Stimulated activated CD4-positive, alpha-beta T cell treated with anti-CD3 and anti-CD28 coated beads, Interleukin-1b, Interleukin-23, amount 100 ng/mL, for 24 hours (primary cell): ENCODE measurements around the gene C1orf21.
"Not testable (repeated sequence)": the region's sequence is repeated elsewhere in the genome, so short reads cannot be mapped to it uniquely, and the experiment has no call there.

Source experiments
- DNase-seq, 4 experiments: peaks; one replicate each; pipeline ENCODE4 v3.0.0-alpha.2; 2020; ENCODE audit warnings: low read depth in 4 of 4, low spot score in 1 of 4

Gene C1orf21, protein sequence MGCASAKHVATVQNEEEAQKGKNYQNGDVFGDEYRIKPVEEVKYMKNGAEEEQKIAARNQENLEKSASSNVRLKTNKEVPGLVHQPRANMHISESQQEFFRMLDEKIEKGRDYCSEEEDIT

DNA sequence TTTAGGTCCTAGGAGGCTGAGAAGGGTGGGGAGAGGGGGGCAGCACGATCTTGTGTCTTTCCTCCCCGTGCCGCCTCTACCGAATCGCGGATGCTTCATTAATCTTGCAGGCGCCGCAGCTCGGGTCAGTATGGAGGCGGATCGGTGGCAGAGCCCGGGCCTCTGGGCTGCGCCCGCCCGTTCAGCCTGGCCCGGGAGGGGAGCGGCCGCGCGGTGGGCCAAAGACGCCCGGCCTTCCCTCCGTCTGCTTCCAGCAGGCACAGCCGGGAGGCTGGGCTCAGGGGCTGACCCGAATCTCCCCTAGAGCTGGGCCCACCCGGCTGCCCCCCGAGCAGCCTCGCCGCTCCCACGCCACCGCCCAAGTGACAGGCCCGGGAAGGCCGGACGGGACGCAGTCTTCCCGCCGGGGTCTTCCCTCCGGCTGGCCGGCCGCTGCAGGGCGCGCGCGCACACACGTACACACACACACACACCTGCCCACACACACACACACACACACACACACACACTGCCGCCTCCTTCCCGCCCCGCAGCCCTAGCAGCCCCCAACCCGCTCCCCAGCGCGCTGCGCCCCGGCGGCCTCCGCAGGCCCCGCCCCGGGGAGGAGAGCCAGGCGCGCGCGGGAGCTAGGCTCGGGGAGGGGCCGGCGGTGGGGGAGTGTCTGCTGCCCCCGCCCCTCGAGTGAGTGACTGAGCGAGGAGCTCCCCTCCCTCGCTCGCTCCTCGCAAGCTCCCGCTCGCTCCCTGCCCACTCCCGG, at the start of gene C1orf21:
TSS of gene C1orf21 (plus strand) at position 718 of the 757 bp plus-strand sequence. CDS start 90,481 bp downstream, outside the sequence.
- DNase-seq: peak; percentile 18 to 77 (median 45)

DNA sequence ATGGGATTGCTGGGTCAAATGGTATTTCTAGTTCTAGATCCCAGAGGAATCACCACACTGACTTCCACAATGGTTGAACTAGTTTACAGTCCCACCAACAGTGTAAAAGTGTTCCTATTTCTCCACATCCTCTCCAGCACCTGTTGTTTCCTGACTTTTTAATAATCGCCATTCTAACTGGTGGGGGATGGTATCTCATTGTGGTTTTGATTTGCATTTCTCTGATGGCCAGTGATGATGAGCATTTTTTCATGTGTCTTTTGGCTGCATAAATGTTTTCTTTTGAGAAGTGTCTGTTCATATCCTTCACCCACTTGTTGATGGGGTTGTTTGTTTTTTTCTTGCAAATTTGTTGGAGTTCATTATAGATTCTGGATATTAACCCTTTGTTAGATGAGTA, 49.0 kb upstream of the C1orf21 start:
- not testable (repeated sequence) for DNase-seq

- DNase-seq: no peak
These were observed 45.8 kb upstream of the C1orf21 start for GRCh38 chr1:184340984-184341383.

DNA sequence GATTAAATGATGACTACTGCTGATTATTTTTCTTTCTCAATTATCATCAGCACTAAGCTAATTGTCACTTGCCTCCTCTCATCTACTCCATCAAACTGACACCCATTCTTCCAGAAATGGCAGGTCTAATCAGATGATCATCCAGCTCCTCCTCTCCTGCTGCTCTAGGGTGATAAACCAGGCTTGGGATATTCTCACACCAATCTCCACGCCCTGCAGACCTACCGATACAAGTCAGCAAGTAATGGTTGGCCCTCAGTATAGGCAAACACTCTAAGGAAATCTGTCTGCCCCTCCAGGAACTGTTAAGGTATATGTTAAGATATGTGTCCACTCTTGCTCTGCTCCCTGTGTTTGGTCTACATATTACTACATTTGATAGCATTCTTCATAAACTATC, 36.3 kb upstream of the C1orf21 start:
- no peak for DNase-seq

- no peak for DNase-seq
These were observed 35.3 kb upstream of the C1orf21 start for GRCh38 chr1:184351416-184351975.

GRCh38 chr1:184352776-184353175, 34.1 kb upstream of the C1orf21 start:
- DNase-seq: no peak

- no peak for DNase-seq
These were observed 32.1 kb upstream of the C1orf21 start for GRCh38 chr1:184354719-184355118.

- DNase-seq: no peak
These were observed 29.9 kb upstream of the C1orf21 start for GRCh38 chr1:184356891-184357290.

DNA sequence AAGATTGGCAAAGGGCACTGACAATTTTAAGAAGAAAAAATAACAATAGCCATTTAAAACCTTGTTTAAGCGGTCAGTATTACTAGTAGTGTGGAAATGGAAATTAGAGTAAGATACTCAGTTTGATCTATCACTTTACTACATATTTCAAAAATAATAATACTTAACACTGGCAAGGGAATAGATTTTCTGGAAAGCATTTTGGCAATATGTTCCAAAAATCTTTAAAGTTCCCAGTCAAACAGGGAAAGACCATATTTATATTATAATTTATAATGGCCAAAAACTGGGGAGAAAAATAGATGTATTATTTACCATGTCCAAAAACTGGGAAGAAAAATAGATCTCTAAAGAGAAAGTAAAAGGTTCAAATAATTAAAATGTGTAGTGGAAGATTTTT, 28.6 kb upstream of the C1orf21 start:
- DNase-seq: no peak

- DNase-seq: no peak
These were observed 26.9 kb upstream of the C1orf21 start for GRCh38 chr1:184359909-184360308.

GRCh38 chr1:184362876-184363275, 24.0 kb upstream of the C1orf21 start:
- DNase-seq: no peak

- no peak for DNase-seq
These were observed 21.1 kb upstream of the C1orf21 start for GRCh38 chr1:184365699-184366098.

GRCh38 chr1:184366997-184367396, 19.8 kb upstream of the C1orf21 start:
- DNase-seq: no peak

- DNase-seq: no peak
These were observed 19.3 kb upstream of the C1orf21 start for GRCh38 chr1:184367427-184368038.

- no peak for DNase-seq
These were observed 18.5 kb upstream of the C1orf21 start for GRCh38 chr1:184368354-184368753.

DNA sequence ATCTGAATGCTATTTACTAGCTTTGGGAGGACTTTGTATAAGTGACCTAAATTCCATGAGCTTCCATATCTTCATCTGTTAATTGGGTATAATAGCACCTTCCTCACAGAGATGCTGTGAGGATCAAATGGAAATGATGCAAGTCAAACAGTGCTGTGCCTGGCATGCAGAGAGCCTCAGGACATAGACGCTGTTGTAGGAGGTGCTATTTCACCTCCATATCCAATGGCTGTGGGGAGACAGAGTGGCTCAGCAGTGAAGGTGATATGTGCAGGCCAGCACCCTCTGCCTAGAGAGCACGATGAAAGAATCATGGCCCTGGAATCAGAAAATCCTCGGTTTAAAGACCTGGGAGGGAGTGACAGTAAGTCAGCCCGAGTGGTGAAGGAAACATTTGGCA, 16.0 kb upstream of the C1orf21 start:
- DNase-seq: no peak

DNA sequence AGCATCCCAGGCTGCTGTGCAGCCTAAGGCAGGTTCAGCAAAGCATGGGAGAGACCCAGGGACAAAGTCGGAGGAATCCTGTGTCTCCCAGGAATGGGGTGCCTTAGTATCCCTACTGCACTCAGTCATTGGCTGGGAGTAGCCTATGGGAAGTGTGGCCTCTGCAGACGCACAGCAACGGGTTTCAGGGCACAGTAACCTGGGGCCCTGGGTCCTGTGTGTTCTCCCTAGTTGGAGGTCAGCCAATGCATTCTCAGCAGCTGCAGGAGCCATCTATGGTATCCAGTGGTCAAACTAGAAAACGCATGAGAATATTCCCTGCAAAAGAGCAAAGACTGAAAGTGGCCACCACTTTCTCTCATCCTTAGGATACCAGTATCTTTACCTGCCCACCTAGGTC, 13.7 kb upstream of the C1orf21 start:
- DNase-seq: no peak

DNA sequence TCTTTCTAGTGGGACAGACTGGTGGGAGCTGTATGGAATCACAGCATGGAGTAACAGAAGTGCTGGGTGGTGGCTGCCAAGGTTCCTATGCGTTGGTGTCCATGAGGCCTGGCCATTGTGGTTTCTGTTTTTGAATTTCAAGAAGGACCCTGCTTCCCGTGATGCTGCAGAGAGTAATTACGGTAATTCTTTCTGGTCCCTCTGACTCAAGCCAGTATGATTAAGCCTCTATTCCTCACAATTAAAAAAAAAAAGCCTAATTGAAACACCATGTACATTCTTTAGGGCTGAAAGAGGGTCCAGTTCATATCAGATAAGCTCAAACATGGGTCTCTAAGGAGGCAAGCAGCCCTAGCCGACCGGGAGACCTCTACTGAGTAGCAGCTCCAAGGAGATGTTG, 10.5 kb upstream of the C1orf21 start:
- no peak for DNase-seq

- DNase-seq: no peak
These were observed 7.6 kb upstream of the C1orf21 start for GRCh38 chr1:184379111-184379752.

- DNase-seq: no peak
These were observed 6.4 kb upstream of the C1orf21 start for GRCh38 chr1:184380468-184380867.

DNA sequence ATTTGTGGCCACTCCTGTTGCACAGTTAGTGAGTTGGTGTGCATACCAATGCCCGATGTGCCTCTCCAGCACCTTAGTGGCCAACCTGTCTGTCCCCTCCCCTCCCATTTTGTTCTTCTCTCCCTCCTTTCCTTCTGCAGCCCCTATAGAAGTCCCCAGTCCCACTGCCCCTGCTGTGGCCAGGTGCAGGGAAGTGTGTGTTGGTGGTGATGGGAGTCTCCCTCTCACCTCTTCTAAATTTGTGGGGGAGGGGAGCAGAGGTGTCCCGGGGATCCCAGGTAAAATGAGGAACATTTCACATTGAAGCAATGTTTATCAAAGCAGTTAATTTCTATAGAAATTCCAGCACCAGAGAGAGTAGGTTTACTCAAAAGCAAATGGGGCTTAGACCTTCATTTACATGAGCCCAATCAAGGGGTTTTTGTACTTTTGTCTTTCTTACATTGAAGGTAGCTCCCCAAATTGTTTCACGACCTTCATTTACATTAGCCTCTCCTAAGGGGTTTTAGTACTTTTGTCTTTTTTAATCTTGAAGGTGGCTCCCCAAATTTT, 3.0 kb upstream of the C1orf21 start:
- no peak for DNase-seq
